ENCODE results near the gene LRATD1. TPM values are rescaled to one million over a fixed set of nuclear protein-coding genes. Genes with fewer than 3 reads are reported as not detected.

Gene LRATD1, protein sequence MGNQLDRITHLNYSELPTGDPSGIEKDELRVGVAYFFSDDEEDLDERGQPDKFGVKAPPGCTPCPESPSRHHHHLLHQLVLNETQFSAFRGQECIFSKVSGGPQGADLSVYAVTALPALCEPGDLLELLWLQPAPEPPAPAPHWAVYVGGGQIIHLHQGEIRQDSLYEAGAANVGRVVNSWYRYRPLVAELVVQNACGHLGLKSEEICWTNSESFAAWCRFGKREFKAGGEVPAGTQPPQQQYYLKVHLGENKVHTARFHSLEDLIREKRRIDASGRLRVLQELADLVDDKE
- not detected in 2 replicates for total RNA-seq (2014; rRNA removed; shearing (Covaris generic))

DNA sequence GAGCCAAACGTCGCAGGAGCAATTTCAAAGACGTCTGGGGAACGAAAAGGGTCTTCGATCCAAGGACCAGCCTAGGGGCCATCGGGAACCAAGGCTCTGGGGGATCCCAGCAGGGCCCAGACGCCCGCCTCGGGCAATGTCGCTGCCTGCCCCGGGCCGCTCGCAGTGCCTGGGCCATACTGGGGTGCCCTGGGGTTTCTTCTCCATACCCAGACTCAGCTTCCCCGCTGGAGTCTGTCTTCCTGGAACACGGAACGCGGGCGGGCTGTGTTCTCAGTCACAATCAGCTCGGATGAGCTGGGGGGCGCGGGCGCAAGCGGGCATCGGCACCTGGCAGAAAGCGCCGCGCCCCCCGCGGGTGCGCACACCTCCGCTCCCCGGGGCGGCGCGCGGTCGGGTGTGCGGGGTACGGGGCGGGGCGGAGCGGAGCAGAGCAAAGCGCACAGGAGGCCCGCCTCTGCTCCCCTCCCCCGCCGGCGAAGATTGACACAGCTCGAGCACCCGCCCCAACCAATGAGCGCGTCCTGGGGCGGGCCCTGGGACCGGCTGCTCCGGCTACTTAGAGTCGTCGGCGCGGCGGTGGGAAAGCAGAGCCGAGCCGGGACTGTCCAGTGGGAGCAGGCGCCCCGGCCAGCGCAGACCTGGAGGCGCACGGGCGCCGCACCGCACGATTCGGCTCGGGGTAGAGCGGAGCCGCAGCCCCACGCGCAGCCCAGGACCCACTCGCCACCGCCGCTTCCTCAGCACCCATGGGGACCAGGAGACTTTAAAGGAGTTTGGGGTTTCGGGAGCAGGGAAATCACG, at the start of gene LRATD1:
Gene LRATD1, plus strand, starts transcription at position 585 of the 804 bp plus-strand sequence. CDS start 1,263 bp downstream, outside the sequence.
- Histone ChIP-seq H3K27me3 (no peaks in the 10 kb centered on the region; the same call in 1 of the 2 replicates), H3K4me3 (no peak within 1 kb of the TSS), H3K36me3 (no peaks in the 10 kb centered on the region), H3K9me3 (replicated peaks) (no peaks in the 10 kb centered on the region), H3K4me1 (no peaks in the 10 kb centered on the region), H3K27ac (no peak within 1 kb of the TSS)
- DNase-seq, result no peak

DNA sequence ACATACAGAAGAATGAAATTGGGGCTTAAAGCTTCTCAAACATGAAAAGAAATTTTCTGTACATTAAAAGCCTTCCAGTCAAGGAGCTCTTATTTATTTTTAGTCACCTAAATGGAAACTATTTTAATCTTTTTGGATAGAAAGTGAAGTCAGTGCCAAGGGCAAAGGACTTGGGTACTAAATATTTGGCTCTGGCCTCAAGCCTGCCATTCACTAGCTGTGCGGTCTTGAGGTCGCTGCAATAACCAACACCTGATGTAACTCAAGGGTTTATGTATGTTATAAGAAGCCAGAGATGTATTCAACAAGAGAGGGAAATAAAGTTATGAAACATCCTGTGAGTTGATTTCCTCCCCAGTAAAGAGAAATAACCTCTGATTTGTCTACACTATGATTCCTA, 49.5 kb upstream of the LRATD1 start:
- H3K27me3 ChIP-seq, result 0 out of 2 replicates have a peak, but pooled peaks cover 3% of the 10 kb centered on the region
- H3K9me3 ChIP-seq (replicated peaks), result no peaks in the 10 kb centered on the region
- no peak overlapping the region for H3K4me3 ChIP-seq
- H3K4me1 ChIP-seq, result no peaks in the 10 kb centered on the region
- no peak overlapping the region for H3K27ac ChIP-seq
- no peak for DNase-seq
- no peaks in the 10 kb centered on the region for H3K36me3 ChIP-seq

DNA sequence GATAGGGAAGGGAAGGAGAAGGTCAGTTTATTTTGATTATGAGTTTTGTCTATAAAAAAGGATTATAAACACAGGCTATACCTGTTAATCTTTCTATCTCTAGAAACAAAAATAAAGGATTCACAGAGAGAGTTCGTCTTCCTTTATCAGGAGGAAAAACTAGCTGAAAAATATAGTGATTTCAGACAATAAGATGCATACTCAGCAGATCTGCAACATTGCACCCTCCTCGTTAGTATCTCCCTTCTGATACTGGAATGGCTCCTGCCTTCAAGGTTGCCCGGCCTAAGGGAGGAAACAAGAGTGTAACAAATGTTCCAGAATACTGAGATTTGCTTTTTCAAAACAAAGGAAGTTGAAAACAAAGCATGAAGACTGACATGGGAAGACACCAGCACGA, 48.7 kb upstream of the LRATD1 start:
- H3K4me1 ChIP-seq, result no peaks in the 10 kb centered on the region
- no peaks in the 10 kb centered on the region for H3K9me3 ChIP-seq (replicated peaks)
- H3K36me3 ChIP-seq, result no peaks in the 10 kb centered on the region
- no peak overlapping the region for H3K27ac ChIP-seq
- H3K27me3 ChIP-seq, result 0 out of 2 replicates have a peak, but pooled peaks cover 3% of the 10 kb centered on the region
- no peak for DNase-seq
- no peak overlapping the region for H3K4me3 ChIP-seq

DNA sequence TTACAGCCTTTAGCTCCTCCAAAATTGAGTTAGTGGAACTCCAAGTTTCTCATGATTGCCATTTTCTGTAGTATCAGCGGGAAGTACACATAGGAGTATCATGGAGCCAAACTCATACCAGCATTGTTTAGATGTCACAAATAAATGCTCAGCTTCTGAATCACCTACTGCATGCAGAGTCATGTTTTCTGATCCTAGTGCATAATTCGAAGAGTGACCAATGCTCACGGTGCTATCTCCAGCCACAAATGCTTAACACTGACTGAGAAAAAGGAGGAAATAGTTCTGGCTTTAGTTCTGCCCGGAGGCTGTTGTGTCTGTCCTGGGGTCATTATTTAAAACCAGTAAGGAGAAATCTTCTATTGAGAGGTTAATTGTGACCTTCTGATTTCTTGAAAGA, 45.4 kb upstream of the LRATD1 start:
- H3K27me3 ChIP-seq, result 0 out of 2 replicates have a peak, but pooled peaks cover 3% of the 10 kb centered on the region
- H3K36me3 ChIP-seq, result no peaks in the 10 kb centered on the region
- DNase-seq, result no peak
- no peaks in the 10 kb centered on the region for H3K4me1 ChIP-seq
- no peak overlapping the region for H3K27ac ChIP-seq
- H3K9me3 ChIP-seq (replicated peaks), result no peaks in the 10 kb centered on the region
- no peak overlapping the region for H3K4me3 ChIP-seq

DNA sequence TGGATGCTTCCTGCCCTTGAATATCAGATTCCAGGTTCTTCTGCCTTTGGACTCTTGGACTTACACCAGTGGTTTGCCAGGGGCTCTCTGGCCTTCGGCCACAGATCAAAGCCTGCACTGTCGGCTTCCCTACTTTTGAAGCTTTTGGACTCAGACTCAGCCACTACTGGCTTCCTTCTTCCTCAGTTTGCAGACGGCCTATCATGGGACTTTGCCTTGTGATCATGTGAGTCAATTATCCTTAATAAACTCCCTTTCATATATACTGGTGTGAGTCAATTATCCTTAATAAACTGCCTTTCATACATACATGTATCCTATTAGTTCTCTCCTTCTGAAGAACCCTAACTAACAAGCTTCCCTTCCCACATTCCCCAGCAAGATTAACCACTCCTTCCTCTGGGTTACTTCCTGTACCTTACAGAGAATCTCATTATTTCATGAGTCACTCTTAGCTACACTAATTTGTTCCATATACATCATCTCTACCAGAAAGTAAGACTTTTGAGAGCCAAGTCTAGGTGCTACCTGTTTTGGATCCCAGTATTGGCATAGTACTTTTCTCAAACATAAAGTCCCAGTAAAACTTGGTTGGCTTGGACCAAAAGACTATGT, 31.3 kb upstream of the LRATD1 start:
- H3K27me3 ChIP-seq, result 0 out of 2 replicates have a peak, but pooled peaks cover 4% of the 10 kb centered on the region
- H3K36me3 ChIP-seq, result no peaks in the 10 kb centered on the region
- no peak for DNase-seq
- no peak overlapping the region for H3K27ac ChIP-seq
- no peaks in the 10 kb centered on the region for H3K9me3 ChIP-seq (replicated peaks)
- H3K4me3 ChIP-seq, result no peak overlapping the region
- no peaks in the 10 kb centered on the region for H3K4me1 ChIP-seq

DNA sequence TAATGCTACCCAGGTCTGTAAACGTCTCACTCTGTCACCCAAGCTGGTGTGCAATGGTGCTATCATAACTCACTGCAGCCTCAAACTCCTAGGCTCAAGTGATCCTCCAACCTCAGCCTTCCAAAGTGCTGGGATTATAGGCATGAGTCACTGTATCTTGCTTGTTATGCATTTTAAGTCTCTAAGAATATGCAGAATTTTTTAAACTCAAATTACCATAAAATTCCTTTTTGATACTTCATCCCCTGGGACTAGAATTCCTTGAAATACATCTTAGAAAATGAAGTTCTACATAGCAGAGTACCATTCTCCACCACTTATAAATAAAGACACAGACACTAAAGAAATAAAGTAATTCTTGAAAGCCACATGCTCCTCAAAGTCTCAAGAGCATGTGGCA, 30.2 kb upstream of the LRATD1 start:
- Histone ChIP-seq H3K9me3 (replicated peaks) (no peaks in the 10 kb centered on the region), H3K4me1 (no peaks in the 10 kb centered on the region), H3K36me3 (no peaks in the 10 kb centered on the region), H3K4me3 (no peak overlapping the region), H3K27me3 (0 out of 2 replicates have a peak, but pooled peaks cover 4% of the 10 kb centered on the region), H3K27ac (no peak overlapping the region)
- no peak for DNase-seq

DNA sequence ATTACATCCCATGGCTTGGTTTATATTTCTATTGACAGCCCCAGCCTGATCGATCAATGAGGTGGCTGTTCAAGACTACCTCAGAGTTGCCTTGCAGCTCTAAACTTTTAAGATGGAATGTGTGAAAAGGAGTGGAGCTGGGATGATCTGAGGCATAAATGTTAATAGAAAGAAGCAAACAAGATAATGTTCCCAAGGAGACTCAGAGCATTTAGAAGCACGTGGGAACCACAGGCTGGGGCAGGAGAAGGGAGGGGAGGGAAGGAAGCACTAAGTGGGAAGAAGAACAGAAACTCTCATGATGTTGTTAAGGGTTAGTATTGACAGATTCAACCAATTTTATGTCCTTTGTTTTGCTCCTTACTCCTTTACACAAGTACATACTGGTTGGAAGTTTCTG, 28.8 kb upstream of the LRATD1 start:
- H3K9me3 ChIP-seq (replicated peaks), result no peaks in the 10 kb centered on the region
- no peak overlapping the region for H3K27ac ChIP-seq
- no peak overlapping the region for H3K4me3 ChIP-seq
- DNase-seq, result no peak
- H3K36me3 ChIP-seq, result no peaks in the 10 kb centered on the region
- H3K27me3 ChIP-seq, result 0 out of 2 replicates have a peak, but pooled peaks cover 4% of the 10 kb centered on the region
- no peaks in the 10 kb centered on the region for H3K4me1 ChIP-seq

DNA sequence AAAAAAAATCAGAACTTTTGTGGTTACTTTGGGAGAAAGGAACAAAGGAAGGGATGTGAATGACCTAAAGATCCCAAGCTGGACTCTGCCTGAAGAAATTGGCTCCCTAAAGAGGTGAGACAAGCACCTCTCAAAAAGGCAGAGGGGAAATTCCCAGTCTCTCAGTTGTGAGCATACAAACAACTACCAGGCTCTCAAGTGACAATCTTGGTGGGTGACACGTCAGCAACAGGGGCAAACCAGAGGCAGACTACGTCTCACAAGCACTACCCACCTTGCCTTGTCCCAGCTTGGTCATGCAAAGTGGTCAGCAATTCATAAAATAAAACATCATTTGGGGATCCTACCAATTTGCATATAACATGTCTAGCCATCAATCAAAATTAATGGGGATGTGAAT, 24.3 kb upstream of the LRATD1 start:
- Histone ChIP-seq H3K4me1 (no peaks in the 10 kb centered on the region), H3K4me3 (no peak overlapping the region), H3K36me3 (no peaks in the 10 kb centered on the region), H3K9me3 (replicated peaks) (no peaks in the 10 kb centered on the region), H3K27ac (no peak overlapping the region), H3K27me3 (0 out of 2 replicates have a peak, but pooled peaks cover 4% of the 10 kb centered on the region)
- DNase-seq, result no peak

DNA sequence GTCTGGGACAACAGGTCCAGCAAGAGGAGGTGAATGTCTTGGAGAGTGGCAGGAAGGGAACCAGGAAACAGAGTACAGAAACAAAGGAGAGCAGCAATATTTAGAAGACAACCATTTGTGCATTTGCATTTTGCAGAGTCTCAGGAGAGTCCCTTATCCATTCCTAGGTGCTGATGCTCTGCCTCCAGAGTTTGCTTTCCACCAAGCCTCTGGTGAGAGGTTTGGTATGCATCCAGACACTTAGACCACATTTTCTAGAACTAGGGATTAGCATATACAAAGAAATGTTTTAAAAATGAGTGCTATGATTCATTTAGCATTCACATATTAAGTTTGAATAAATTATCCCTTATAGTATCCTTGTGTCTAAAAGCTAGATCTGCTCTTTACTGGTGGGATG, 18.5 kb upstream of the LRATD1 start:
- DNase-seq, result no peak
- Histone ChIP-seq H3K27me3 (no peaks in the 10 kb centered on the region), H3K4me1 (no peaks in the 10 kb centered on the region), H3K4me3 (no peak overlapping the region), H3K9me3 (replicated peaks) (no peaks in the 10 kb centered on the region), H3K36me3 (no peaks in the 10 kb centered on the region), H3K27ac (no peak overlapping the region)

DNA sequence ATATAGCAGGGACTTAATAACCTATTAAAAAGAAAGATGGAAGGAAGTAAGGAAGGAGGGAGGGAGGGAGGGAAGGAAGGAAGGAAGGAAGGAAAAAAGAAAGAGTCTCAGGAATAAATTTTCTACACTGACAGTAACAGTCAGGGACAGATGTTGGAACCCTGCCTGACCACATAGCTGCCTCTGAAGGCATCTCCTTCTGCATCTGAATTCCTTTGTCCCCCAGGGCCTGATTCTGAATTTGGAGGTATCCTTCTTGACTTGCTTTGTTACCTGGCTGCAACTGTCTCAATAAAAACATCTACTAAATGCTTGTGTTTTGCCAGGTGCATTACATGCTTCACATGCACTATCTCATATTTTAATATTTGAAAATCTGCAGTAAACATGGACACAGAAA, 17.4 kb upstream of the LRATD1 start:
- H3K36me3 ChIP-seq, result no peaks in the 10 kb centered on the region
- H3K27ac ChIP-seq, result no peak overlapping the region
- no peak overlapping the region for H3K4me3 ChIP-seq
- no peaks in the 10 kb centered on the region for H3K4me1 ChIP-seq
- H3K9me3 ChIP-seq (replicated peaks), result no peaks in the 10 kb centered on the region
- H3K27me3 ChIP-seq, result no peaks in the 10 kb centered on the region
- DNase-seq, result no peak

DNA sequence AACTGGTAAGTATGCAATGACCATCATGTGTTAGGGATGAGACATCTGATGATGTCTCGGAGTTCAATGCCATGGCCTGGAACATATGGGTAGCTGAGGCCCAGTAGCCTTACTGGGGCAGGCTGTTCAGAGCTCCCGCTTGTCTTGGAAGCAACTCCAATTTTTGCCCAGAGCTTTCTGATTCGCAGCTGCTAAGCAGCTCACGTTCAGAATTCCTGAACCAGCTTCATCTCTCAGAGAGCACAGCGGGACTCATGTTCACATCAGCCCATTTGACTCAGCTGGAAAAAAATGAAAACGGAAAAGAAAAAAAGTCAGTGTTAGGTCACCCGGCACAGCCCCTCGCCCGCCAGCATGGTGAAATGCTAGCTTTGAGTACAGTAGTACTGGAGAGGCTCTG, 16.8 kb upstream of the LRATD1 start:
- no peak for DNase-seq
- H3K4me1 ChIP-seq, result no peaks in the 10 kb centered on the region
- no peak overlapping the region for H3K27ac ChIP-seq
- H3K9me3 ChIP-seq (replicated peaks), result no peaks in the 10 kb centered on the region
- H3K27me3 ChIP-seq, result no peaks in the 10 kb centered on the region
- no peaks in the 10 kb centered on the region for H3K36me3 ChIP-seq
- H3K4me3 ChIP-seq, result no peak overlapping the region

DNA sequence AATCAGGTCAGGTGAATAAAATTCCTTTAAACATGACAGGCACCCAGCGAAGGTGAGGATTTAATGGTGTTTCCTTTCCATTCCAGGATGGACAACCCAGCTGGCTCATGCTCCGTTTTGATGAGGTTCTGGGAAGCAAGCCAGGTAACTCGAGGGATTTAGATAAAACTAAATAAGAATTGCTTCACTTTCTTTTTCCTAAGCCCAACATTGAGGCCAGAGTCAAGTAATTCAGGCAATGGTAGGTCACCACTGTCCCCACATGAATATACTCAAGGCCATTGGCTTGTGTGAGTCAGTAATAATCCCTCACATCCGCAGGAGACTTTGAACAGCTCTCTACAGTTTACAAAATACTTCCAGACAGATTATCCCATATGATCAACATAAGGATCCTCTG, 16.2 kb upstream of the LRATD1 start:
- H3K4me1 ChIP-seq, result no peaks in the 10 kb centered on the region
- H3K27me3 ChIP-seq, result no peaks in the 10 kb centered on the region
- no peak overlapping the region for H3K4me3 ChIP-seq
- no peak overlapping the region for H3K27ac ChIP-seq
- no peaks in the 10 kb centered on the region for H3K36me3 ChIP-seq
- no peak for DNase-seq
- H3K9me3 ChIP-seq (replicated peaks), result no peaks in the 10 kb centered on the region

DNA sequence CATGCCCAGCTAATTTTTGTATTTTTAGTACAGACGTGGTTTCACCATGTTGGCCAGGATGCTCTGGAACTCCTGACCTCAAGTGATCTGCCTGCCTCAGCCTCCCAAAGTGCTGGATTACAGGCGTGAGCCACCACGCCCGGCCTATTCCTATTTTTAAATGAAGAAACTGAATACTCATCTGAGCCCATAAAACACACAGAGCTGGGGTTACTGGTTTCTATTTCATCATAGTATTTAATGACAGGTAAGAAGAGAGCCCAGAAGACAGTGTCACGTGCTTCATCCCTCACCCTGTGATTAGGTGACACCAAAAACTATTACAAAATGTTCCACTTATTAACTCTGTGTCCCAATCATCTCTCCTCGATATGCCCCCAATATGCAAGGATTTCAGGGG, 15.6 kb upstream of the LRATD1 start:
- Histone ChIP-seq H3K4me1 (no peaks in the 10 kb centered on the region), H3K27ac (no peak overlapping the region), H3K36me3 (no peaks in the 10 kb centered on the region), H3K4me3 (no peak overlapping the region), H3K9me3 (replicated peaks) (no peaks in the 10 kb centered on the region), H3K27me3 (no peaks in the 10 kb centered on the region)
- no peak for DNase-seq

DNA sequence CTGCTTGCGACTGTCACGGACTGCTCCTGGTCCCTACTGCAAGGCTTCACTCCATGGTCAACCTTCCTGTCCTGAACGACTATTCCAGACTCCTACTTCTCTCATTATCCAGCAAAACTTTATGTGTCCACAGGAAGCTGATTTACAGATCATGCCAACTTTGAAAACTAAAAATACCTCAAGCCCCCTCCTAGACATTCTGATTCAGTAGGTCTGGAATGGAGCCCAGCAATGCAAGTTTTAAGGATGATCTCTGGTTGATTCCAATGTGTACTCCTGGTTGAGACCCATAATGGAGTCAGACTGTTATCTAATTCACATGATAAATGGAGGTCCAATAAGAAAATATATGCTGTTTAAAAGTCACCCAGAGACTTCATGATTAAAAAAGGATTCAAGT, 13.1 kb upstream of the LRATD1 start:
- H3K4me1 ChIP-seq, result no peaks in the 10 kb centered on the region
- no peak for DNase-seq
- no peak overlapping the region for H3K27ac ChIP-seq
- H3K9me3 ChIP-seq (replicated peaks), result no peaks in the 10 kb centered on the region
- no peaks in the 10 kb centered on the region for H3K36me3 ChIP-seq
- H3K4me3 ChIP-seq, result no peak overlapping the region
- H3K27me3 ChIP-seq, result no peaks in the 10 kb centered on the region

DNA sequence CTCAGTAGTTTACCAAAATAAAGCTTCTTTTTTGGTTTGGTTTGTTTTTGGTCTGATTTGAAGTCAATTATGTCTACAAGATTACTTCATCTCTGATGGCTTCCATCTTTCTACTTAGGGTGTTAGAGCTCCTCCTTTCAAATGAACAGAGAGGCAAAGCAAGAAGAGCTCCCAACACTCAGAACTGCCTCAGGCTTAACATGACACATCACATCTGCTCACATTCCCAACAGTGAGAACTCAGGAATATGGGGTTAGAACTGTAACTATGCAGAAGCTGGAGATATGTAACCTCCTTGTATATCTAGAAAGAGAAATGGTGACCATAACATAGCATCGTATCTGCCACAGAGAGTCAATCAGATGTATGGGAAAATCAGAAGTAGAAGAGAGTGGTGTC, 11.4 kb upstream of the LRATD1 start:
- Histone ChIP-seq H3K27me3 (no peaks in the 10 kb centered on the region), H3K27ac (no peak overlapping the region), H3K4me3 (no peak overlapping the region), H3K36me3 (no peaks in the 10 kb centered on the region), H3K9me3 (replicated peaks) (no peaks in the 10 kb centered on the region), H3K4me1 (no peaks in the 10 kb centered on the region)
- no peak for DNase-seq
